ENCODE measurements around the gene ESPNL. TPM values are rescaled to one million over a fixed set of nuclear protein-coding genes. Genes with fewer than 3 reads are reported as not detected.

ESPNL gene
- total and polyA plus RNA-seq, 4 donors, result 0.08 to 0.59 (median 0.35) TPM

- DNase-seq (ENCODE audit: low spot score), result no peak
- H3K36me3 ChIP-seq (ENCODE audit: control insufficient read depth in 4 of 4, insufficient read depth in 3 of 4, low read depth in 1 of 4, low read length in 3 of 4), result no peaks in the 10 kb centered on the region
- no peak overlapping the region for H3K27ac ChIP-seq (ENCODE audit: low read depth in 1 of 2, low read length in 2 of 2)
- no peak overlapping the region for H3K4me3 ChIP-seq (ENCODE audit: low read depth in 1 of 3, low read length in 3 of 3)
- H3K4me1 ChIP-seq (ENCODE audit: control insufficient read depth in 4 of 4, insufficient read depth in 4 of 4, low read length in 3 of 4), result peaks cover 0 to 8% (median 2%) of the 10 kb centered on the region in 4 donors
- 93% methylated on average over 13 of the region's 13 CpGs for WGBS
- H3K9ac ChIP-seq (ENCODE audit: low read depth in 1 of 2, low read length in 2 of 2), result no peak overlapping the region
- H3K27me3 ChIP-seq (ENCODE audit: control insufficient read depth in 4 of 4, insufficient read depth in 4 of 4, low read length in 3 of 4), result no peaks in the 10 kb centered on the region
- no peaks in the 10 kb centered on the region for H3K9me3 ChIP-seq (ENCODE audit: control insufficient read depth in 4 of 4, low read length in 3 of 4)
- TF ChIP-seq GABPA (IDR thresholded peaks at IDR 0.05 in 1 of 2, conservative IDR thresholded peaks at IDR 0.05 in 1 of 2) (no peak), YY1 (IDR thresholded peaks at IDR 0.05) (no peak), EGR1 (IDR thresholded peaks at IDR 0.05; ENCODE audit: low read depth in 2 of 2) (no peak)
- TF ChIP-seq, protein P1, sequence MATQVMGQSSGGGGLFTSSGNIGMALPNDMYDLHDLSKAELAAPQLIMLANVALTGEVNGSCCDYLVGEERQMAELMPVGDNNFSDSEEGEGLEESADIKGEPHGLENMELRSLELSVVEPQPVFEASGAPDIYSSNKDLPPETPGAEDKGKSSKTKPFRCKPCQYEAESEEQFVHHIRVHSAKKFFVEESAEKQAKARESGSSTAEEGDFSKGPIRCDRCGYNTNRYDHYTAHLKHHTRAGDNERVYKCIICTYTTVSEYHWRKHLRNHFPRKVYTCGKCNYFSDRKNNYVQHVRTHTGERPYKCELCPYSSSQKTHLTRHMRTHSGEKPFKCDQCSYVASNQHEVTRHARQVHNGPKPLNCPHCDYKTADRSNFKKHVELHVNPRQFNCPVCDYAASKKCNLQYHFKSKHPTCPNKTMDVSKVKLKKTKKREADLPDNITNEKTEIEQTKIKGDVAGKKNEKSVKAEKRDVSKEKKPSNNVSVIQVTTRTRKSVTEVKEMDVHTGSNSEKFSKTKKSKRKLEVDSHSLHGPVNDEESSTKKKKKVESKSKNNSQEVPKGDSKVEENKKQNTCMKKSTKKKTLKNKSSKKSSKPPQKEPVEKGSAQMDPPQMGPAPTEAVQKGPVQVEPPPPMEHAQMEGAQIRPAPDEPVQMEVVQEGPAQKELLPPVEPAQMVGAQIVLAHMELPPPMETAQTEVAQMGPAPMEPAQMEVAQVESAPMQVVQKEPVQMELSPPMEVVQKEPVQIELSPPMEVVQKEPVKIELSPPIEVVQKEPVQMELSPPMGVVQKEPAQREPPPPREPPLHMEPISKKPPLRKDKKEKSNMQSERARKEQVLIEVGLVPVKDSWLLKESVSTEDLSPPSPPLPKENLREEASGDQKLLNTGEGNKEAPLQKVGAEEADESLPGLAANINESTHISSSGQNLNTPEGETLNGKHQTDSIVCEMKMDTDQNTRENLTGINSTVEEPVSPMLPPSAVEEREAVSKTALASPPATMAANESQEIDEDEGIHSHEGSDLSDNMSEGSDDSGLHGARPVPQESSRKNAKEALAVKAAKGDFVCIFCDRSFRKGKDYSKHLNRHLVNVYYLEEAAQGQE (IDR thresholded peaks at IDR 0.05), result no peak
These were observed 37.7 kb downstream of the ESPNL start for GRCh38 chr2:238137885-238138284.

DNA sequence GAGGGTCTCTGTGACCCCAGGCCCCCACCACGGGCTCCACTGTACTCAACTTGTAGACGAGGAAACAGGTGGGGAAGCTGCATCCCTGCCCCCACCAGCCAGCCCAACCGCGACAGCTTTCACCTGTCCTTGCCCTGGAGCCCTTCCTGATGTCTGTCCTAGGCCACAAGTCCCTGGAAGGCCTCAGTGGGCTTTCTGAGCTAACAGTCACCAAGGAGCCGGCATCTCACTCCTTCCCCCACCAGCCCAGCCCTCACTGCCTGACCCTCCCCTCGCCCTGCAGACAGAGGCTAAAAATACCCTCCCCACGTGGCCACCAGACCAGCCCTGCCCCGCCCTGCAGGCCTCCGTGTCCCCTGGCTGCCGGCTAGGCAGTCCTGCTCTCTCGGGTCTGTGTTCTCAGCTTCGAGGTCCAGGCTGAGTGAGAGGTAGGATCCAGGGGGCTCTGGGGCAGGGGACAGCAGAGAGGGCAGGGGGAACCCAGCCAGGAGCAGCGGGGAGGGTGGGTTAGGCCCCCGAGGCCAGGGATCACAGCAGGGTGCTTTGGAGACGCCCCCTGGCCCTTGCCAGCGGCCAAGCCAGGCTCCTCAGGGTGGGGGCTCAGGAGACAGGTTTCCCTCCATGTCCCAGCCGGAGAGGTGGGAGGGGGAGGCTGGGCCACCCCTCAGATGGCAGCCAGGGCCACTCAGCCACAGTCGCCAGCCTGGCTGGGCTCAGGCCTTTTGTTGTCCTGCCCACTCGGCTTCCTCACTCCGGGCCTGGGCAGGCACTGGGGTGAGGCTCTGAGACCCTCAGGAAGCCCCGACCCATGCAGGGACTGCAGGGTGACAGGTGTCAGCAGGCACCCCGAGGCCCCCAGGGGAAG lies 38.4 kb downstream of the ESPNL start, which contains the start of gene KLHL30:
KLHL30 (plus strand) TSS at position 338 of the 865 bp plus-strand sequence. CDS start 2,087 bp downstream, outside the sequence.
- Histone ChIP-seq H3K36me3 (ENCODE audit: control insufficient read depth in 4 of 4, insufficient read depth in 3 of 4, low read depth in 1 of 4, low read length in 3 of 4) (no peaks in the 10 kb centered on the region), H3K27ac (ENCODE audit: low read depth in 1 of 2, low read length in 2 of 2) (peak within 1 kb of the TSS; percentile 16 to 20), H3K4me3 (ENCODE audit: low read depth in 1 of 3, low read length in 3 of 3) (no peak within 1 kb of the TSS), H3K4me1 (ENCODE audit: control insufficient read depth in 4 of 4, insufficient read depth in 4 of 4, low read length in 3 of 4) (peaks cover 0 to 8% (median 2%) of the 10 kb centered on the region in 4 donors), H3K27me3 (ENCODE audit: control insufficient read depth in 4 of 4, insufficient read depth in 4 of 4, low read length in 3 of 4) (no peaks in the 10 kb centered on the region), H3K9ac (ENCODE audit: low read depth in 1 of 2, low read length in 2 of 2) (no peak within 1 kb of the TSS), H3K9me3 (ENCODE audit: control insufficient read depth in 4 of 4, low read length in 3 of 4) (no peaks in the 10 kb centered on the region)
- 79% methylated on average over 22 of the region's 22 CpGs for WGBS
- no peak for DNase-seq (ENCODE audit: low spot score)
- TF ChIP-seq NR2F2 (IDR thresholded peaks at IDR 0.05), result no peak
- no peak for TF ChIP-seq FOXA2 (IDR thresholded peaks at IDR 0.05)
- no peak for TF ChIP-seq ZBTB33 (IDR thresholded peaks at IDR 0.05)
- TF ChIP-seq TAF1 (conservative IDR thresholded peaks at IDR 0.05), result no peak
- no peak for TF ChIP-seq SP1 (IDR thresholded peaks at IDR 0.05)
- TF ChIP-seq HNF4G (IDR thresholded peaks at IDR 0.05), result no peak
- TF ChIP-seq CTCF (IDR thresholded peaks at IDR 0.05; ENCODE audit: low read depth, low read length, missing input control), result no peak
- TF ChIP-seq, protein P1 (IDR thresholded peaks at IDR 0.05), result no peak
- TF ChIP-seq HNF4A (conservative IDR thresholded peaks at IDR 0.05), result no peak
- TF ChIP-seq GABPA (IDR thresholded peaks at IDR 0.05 in 1 of 2, conservative IDR thresholded peaks at IDR 0.05 in 1 of 2), result no peak
- no peak for TF ChIP-seq EGR1 (IDR thresholded peaks at IDR 0.05; ENCODE audit: low read depth in 2 of 2)
- TF ChIP-seq FOXA1 (IDR thresholded peaks at IDR 0.05), result no peak
- no peak for TF ChIP-seq JUND (IDR thresholded peaks at IDR 0.05)
- TF ChIP-seq, protein P2, sequence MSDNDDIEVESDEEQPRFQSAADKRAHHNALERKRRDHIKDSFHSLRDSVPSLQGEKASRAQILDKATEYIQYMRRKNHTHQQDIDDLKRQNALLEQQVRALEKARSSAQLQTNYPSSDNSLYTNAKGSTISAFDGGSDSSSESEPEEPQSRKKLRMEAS (IDR thresholded peaks at IDR 0.05), result no peak
- no peak for TF ChIP-seq ATF3 (IDR thresholded peaks at IDR 0.05)
- no peak for TF ChIP-seq RAD21 (IDR thresholded peaks at IDR 0.05)
- TF ChIP-seq YY1 (IDR thresholded peaks at IDR 0.05), result no peak
- no peak for TF ChIP-seq RXRA (IDR thresholded peaks at IDR 0.05)
